Liver (tissue), 9 donors: ENCODE data around the gene CHRM5. TPM values are rescaled to one million over a fixed set of nuclear protein-coding genes. Genes with fewer than 3 reads are reported as not detected.
"Not testable (repeated sequence)": the region's sequence is repeated elsewhere in the genome, so short reads cannot be mapped to it uniquely, and the experiment has no call there.

Source experiments
- DNase-seq: peaks from one replicate; pipeline ENCODE4 v3.0.0-alpha.2; 2017; ENCODE audit warnings: low spot score
- H3K27ac ChIP-seq, 2 donors: one replicate each; pipeline ENCODE4 v1.7.0; 2013; ENCODE audit warnings: inconsistent platforms in 2 of 2, low read length in 2 of 2, control low read depth in 1 of 2, low read depth in 1 of 2, mild to moderate bottlenecking in 1 of 2
- H3K27me3 ChIP-seq, 4 donors: one replicate each; pipeline versions ENCODE4 v1.6.1 to v1.7.0; 2013; ENCODE audit warnings: low read length in 3 of 4, inconsistent platforms in 1 of 4, mild to moderate bottlenecking in 1 of 4, moderate library complexity in 1 of 4; ENCODE audit not compliant: control insufficient read depth in 4 of 4, insufficient read depth in 4 of 4
- H3K36me3 ChIP-seq, 4 donors: one replicate each; pipeline versions ENCODE4 v1.6.1 to v1.7.0; 2013; ENCODE audit warnings: low read length in 3 of 4, mild to moderate bottlenecking in 3 of 4, low read depth in 1 of 4, moderate library complexity in 1 of 4; ENCODE audit not compliant: control insufficient read depth in 4 of 4, insufficient read depth in 3 of 4
- H3K4me1 ChIP-seq, 4 donors: one replicate each; pipeline versions ENCODE4 v1.6.1 to v1.7.0; 2013; ENCODE audit warnings: low read length in 3 of 4, mild to moderate bottlenecking in 3 of 4, moderate library complexity in 1 of 4; ENCODE audit not compliant: control insufficient read depth in 4 of 4, insufficient read depth in 4 of 4
- H3K4me3 ChIP-seq, 3 donors: one replicate each; pipeline versions ENCODE4 v1.6.1 to v1.7.0; 2013; ENCODE audit warnings: low read length in 3 of 3, control low read depth in 1 of 3, low read depth in 1 of 3, mild to moderate bottlenecking in 1 of 3
- H3K9ac ChIP-seq, 2 donors: one replicate each; pipeline ENCODE4 v1.7.0; 2013; ENCODE audit warnings: low read length in 2 of 2, mild to moderate bottlenecking in 2 of 2, moderate library complexity in 2 of 2, control low read depth in 1 of 2, low read depth in 1 of 2
- H3K9me3 ChIP-seq, 4 donors: one replicate each; pipeline versions ENCODE4 v1.6.1 to v1.7.0; 2013; ENCODE audit warnings: low read length in 3 of 4; ENCODE audit not compliant: control insufficient read depth in 4 of 4
- CTCF ChIP-seq: fragments of 150-350 bp; IDR thresholded peaks from 2 replicates; pipeline ENCODE4 v1.5.1; 2017; ENCODE audit warnings: improper control_type of control experiment, low read depth, low read length; ENCODE audit not compliant: missing input control
- EGR1 ChIP-seq, 2 donors: IDR thresholded peaks; 2 replicates each; pipeline ENCODE4 v1.6.1; 2016 to 2018; ENCODE audit warnings: antibody characterized with exemption in 2 of 2, low read depth in 2 of 2
- GABPA ChIP-seq, 2 donors: IDR thresholded peaks in 1 of 2; conservative IDR thresholded peaks in 1 of 2; 2 replicates each; pipeline ENCODE4 v1.6.1; 2016; ENCODE audit warnings: antibody characterized with exemption in 2 of 2, mild to moderate bottlenecking in 1 of 2, moderate library complexity in 1 of 2
- HNF4A ChIP-seq, 2 donors: conservative IDR thresholded peaks; 2 replicates each; pipeline ENCODE4 v1.6.1; 2016; ENCODE audit warnings: antibody characterized with exemption in 2 of 2, mild to moderate bottlenecking in 2 of 2
- MAX ChIP-seq: IDR thresholded peaks from 2 replicates; pipeline ENCODE4 v1.6.1; 2016; ENCODE audit warnings: antibody characterized with exemption
- REST ChIP-seq: IDR thresholded peaks from 2 replicates; pipeline ENCODE4 v1.6.1; 2016; ENCODE audit warnings: antibody characterized with exemption, mild to moderate bottlenecking
- RXRA ChIP-seq, 2 donors: IDR thresholded peaks; 2 replicates each; pipeline ENCODE4 v1.6.1; 2017 to 2018; ENCODE audit warnings: antibody characterized with exemption in 2 of 2, mild to moderate bottlenecking in 1 of 2
- TAF1 ChIP-seq: conservative IDR thresholded peaks from 2 replicates; pipeline ENCODE4 v1.6.1; 2016; ENCODE audit warnings: antibody characterized with exemption, mild to moderate bottlenecking
- WGBS: extraction: QIAGEN DNeasy Blood & Tissue Kit; methylation state at CpG from one replicate; pipeline ENCODE4 v1.1.7; 2013; 5-methylcytosine and 5-hydroxymethylcytosine counted together
- polyA plus RNA-seq, 2 donors: library from polyadenylated mRNA; stranded (reverse) in 1 of 2; unstranded in 1 of 2; fragments of 200-250 nt in 1 of 2; fragments of >200 nt in 1 of 2; fragmentation: Nextera tagmentation in 1 of 2; extraction: Ambion mirVana in 1 of 2; gene quantifications; one replicate each; pipeline versions ENCODE4 v1.2.1 to v1.2.3, GENCODE V29; 2013 to 2015
- total RNA-seq, 2 donors: library from RNA; depleted of rRNA; stranded (reverse); fragments of >200 nt; gene quantifications; one replicate each; pipeline ENCODE4 v1.2.3, GENCODE V29; 2014
- donor health status: healthy.
- donor health status: healthy.
- donor health status: healthy.
- donor health status: healthy.
- donor health status: healthy.

Gene CHRM5
- total and polyA plus RNA-seq, 4 donors = 0.38 TPM; not detected in 3

- WGBS = 88% methylated on average over 2 of the region's 2 CpGs
- Histone ChIP-seq H3K36me3 (no peaks in the 10 kb centered on the region), H3K9ac (no peak overlapping the region), H3K4me1 (peaks cover 0 to 2% (median 0%) of the 10 kb centered on the region in 4 donors), H3K9me3 (no peaks in the 10 kb centered on the region), H3K4me3 (no peak overlapping the region), H3K27me3 (no peaks in the 10 kb centered on the region), H3K27ac (no peak overlapping the region)
- TF ChIP-seq MAX (no peak), TAF1 (no peak), EGR1 (IDR thresholded peaks at IDR 0.05; ENCODE audit: low read depth in 2 of 2) (no peak), HNF4A (conservative IDR thresholded peaks at IDR 0.05) (no peak), REST (no peak), CTCF (no peak), RXRA (IDR thresholded peaks at IDR 0.05) (no peak)
- DNase-seq = no peak
Measured at GRCh38 chr15:34014556-34014955, 46.3 kb downstream of the CHRM5 start.

- Histone ChIP-seq H3K9me3 (no peaks in the 10 kb centered on the region), H3K27me3 (no peaks in the 10 kb centered on the region), H3K4me1 (no peaks in the 10 kb centered on the region), H3K9ac (no peak overlapping the region), H3K36me3 (no peaks in the 10 kb centered on the region), H3K27ac (no peak overlapping the region), H3K4me3 (no peak overlapping the region)
- TF ChIP-seq GABPA (IDR thresholded peaks at IDR 0.05 in 1 of 2, conservative IDR thresholded peaks at IDR 0.05 in 1 of 2) = no peak
- no peak for TF ChIP-seq RXRA (IDR thresholded peaks at IDR 0.05)
- no peak for DNase-seq
- WGBS = 91% methylated on average over 16 of the region's 16 CpGs
Measured at GRCh38 chr15:34018021-34018645, 49.8 kb downstream of the CHRM5 start.

GRCh38 chr15:34018738-34019137 lies 50.4 kb downstream of the CHRM5 start:
- H3K4me3 ChIP-seq, H3K27me3 ChIP-seq, H3K9ac ChIP-seq, DNase-seq, H3K36me3 ChIP-seq, H3K4me1 ChIP-seq, H3K27ac ChIP-seq, H3K9me3 ChIP-seq: not testable (repeated sequence)
- WGBS = 98% methylated on average over 2 of the region's 2 CpGs
